Mammary epithelial cell (primary cell): ENCODE data around the gene HHAT.

ENCODE experiments used
- EZH2 ChIP-seq: IDR thresholded peaks from 2 replicates; pipeline ENCODE4 v1.6.1; 2012; ENCODE audit warnings: low read length, inconsistent platforms, borderline replicate concordance
- TF ChIP-seq, protein P1 (sequence below), 2 donors: IDR thresholded peaks in 1 of 2; conservative IDR thresholded peaks in 1 of 2; 2 replicates each; pipeline ENCODE4 v1.5.1; 2011 to 2012; ENCODE audit warnings: inconsistent platforms in 2 of 2, low read length in 2 of 2, mild to moderate bottlenecking in 2 of 2, control low read depth in 1 of 2, low read depth in 1 of 2; ENCODE audit not compliant: insufficient read depth in 1 of 2; ENCODE audit errors: extremely low read depth in 1 of 2

GRCh38 chr1:210340841-210341240 is 12.1 kb downstream of the HHAT start:
- TF ChIP-seq, protein P1, sequence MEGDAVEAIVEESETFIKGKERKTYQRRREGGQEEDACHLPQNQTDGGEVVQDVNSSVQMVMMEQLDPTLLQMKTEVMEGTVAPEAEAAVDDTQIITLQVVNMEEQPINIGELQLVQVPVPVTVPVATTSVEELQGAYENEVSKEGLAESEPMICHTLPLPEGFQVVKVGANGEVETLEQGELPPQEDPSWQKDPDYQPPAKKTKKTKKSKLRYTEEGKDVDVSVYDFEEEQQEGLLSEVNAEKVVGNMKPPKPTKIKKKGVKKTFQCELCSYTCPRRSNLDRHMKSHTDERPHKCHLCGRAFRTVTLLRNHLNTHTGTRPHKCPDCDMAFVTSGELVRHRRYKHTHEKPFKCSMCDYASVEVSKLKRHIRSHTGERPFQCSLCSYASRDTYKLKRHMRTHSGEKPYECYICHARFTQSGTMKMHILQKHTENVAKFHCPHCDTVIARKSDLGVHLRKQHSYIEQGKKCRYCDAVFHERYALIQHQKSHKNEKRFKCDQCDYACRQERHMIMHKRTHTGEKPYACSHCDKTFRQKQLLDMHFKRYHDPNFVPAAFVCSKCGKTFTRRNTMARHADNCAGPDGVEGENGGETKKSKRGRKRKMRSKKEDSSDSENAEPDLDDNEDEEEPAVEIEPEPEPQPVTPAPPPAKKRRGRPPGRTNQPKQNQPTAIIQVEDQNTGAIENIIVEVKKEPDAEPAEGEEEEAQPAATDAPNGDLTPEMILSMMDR (conservative IDR thresholded peaks at IDR 0.05 in 1 of 2, IDR thresholded peaks at IDR 0.05 in 1 of 2; ENCODE audit: extremely low read depth in 1 of 2, insufficient read depth in 1 of 2, low read depth in 1 of 2, low read length in 2 of 2), result no peak
- TF ChIP-seq EZH2, result no peak
